Hepatocyte (in vitro differentiated cells): ENCODE results near the gene CEP164. TPM values are rescaled to one million over a fixed set of nuclear protein-coding genes. Genes with fewer than 3 reads are reported as not detected.

ENCODE experiments used
- DNase-seq: peaks from one replicate; pipeline ENCODE4 v3.0.0-alpha.2; 2016; ENCODE audit warnings: low spot score
- H2AFZ ChIP-seq: fragments of 200-600 bp; sonication (generic); 2 replicates; pipeline ENCODE4 v1.6.0; 2016; ENCODE audit warnings: antibody characterized with exemption, mild to moderate bottlenecking
- H3K27ac ChIP-seq: fragments of 200-600 bp; sonication (generic); 2 replicates; pipeline ENCODE4 v1.5.1; 2016; ENCODE audit warnings: mild to moderate bottlenecking
- H3K27me3 ChIP-seq: fragments of 200-600 bp; sonication (generic); 2 replicates; pipeline ENCODE4 v1.6.1; 2016
- H3K36me3 ChIP-seq: fragments of 200-600 bp; sonication (generic); replicated peaks from 2 replicates; pipeline ENCODE4 v1.5.1; 2016; ENCODE audit warnings: low read depth; ENCODE audit not compliant: insufficient read depth
- H3K4me1 ChIP-seq: fragments of 200-600 bp; sonication (generic); 2 replicates; pipeline ENCODE4 v1.5.1; 2016; ENCODE audit warnings: mild to moderate bottlenecking, moderate library complexity; ENCODE audit not compliant: insufficient read depth
- H3K4me2 ChIP-seq: fragments of 200-600 bp; sonication (generic); 2 replicates; pipeline ENCODE4 v1.6.0; 2016
- H3K4me3 ChIP-seq: fragments of 200-600 bp; sonication (generic); 2 replicates; pipeline ENCODE4 v1.5.1; 2016; ENCODE audit warnings: mild to moderate bottlenecking
- H3K79me2 ChIP-seq: fragments of 200-600 bp; sonication (generic); 2 replicates; pipeline ENCODE4 v1.6.0; 2017; ENCODE audit warnings: mild to moderate bottlenecking
- H3K9me2 ChIP-seq: fragments of 200-600 bp; sonication (generic); replicated peaks from 2 replicates; pipeline ENCODE4 v1.6.0; 2017; ENCODE audit warnings: mild to moderate bottlenecking; ENCODE audit not compliant: insufficient read depth
- H3K9me3 ChIP-seq: fragments of 200-600 bp; sonication (generic); 2 replicates; pipeline ENCODE4 v1.5.1; 2016; ENCODE audit warnings: low read depth, mild to moderate bottlenecking
- H4K20me1 ChIP-seq: fragments of 200-600 bp; sonication (generic); 2 replicates; pipeline ENCODE4 v1.6.0; 2016; ENCODE audit warnings: mild to moderate bottlenecking; ENCODE audit not compliant: insufficient read depth, poor library complexity, severe bottlenecking
- EZH2 ChIP-seq: fragments of 200-600 bp; sonication (generic); IDR thresholded peaks from 2 replicates; pipeline ENCODE4 v1.6.1; 2016; ENCODE audit warnings: antibody characterized with exemption, mild to moderate bottlenecking, borderline replicate concordance
- EZH2phosphoT487 ChIP-seq: fragments of 200-600 bp; sonication (generic); IDR thresholded peaks from one replicate; pipeline ENCODE4 v1.6.1; 2018; ENCODE audit warnings: antibody characterized with exemption, mild to moderate bottlenecking, low read depth, moderate library complexity; ENCODE audit not compliant: unreplicated experiment, severe bottlenecking
- WGBS: methylation state at CpG from one replicate; pipeline ENCODE4 v1.1.6; 2016; ENCODE audit warnings: low lambda C conversion rate; ENCODE audit errors: missing lambda C conversion rate; 5-methylcytosine and 5-hydroxymethylcytosine counted together
- polyA plus RNA-seq: library from polyadenylated mRNA; unstranded; fragments of >200 nt; fragmentation: Nextera tagmentation; extraction: Ambion mirVana; gene quantifications from 2 replicates; pipeline ENCODE4 v1.2.1, GENCODE V29; 2016
- total RNA-seq: library from RNA; depleted of rRNA; stranded (reverse); fragments of >200 nt; gene quantifications from 2 replicates; pipeline ENCODE4 v1.2.3, GENCODE V29; 2014
- TF ChIP-seq, protein P1 (sequence below): fragments of 200-600 bp; sonication (generic); IDR thresholded peaks from 2 replicates; pipeline ENCODE4 v1.5.1; 2016; ENCODE audit warnings: antibody characterized with exemption, mild to moderate bottlenecking; ENCODE audit not compliant: poor library complexity

Gene CEP164
- total and polyA plus RNA-seq, 2 experiments from 2014 or later: 18.3 to 19.9 TPM

DNA sequence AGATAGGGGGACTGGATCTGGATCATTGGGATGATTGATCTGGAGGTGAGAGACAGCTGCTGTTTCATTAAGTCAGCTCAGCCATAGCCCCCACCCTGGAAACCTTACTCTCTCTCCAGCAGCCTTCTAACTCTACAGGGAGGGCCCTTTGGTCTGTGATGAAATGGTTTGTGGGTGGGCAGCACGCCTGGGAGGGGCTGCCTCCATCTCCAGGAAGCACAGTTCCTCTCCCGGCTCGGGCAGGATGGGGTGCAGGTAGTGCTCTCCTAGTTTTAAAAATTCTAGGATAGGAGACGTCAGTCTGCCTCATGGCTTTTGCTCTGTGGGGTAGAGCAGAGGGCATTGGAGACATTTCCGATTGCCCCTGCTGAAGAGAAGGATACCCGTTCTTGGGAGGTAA, 89.7 kb downstream of the CEP164 start:
- WGBS: 79% methylated on average over 6 of the region's 6 CpGs
- TF ChIP-seq EZH2phosphoT487: no peak
- TF ChIP-seq, protein P1, sequence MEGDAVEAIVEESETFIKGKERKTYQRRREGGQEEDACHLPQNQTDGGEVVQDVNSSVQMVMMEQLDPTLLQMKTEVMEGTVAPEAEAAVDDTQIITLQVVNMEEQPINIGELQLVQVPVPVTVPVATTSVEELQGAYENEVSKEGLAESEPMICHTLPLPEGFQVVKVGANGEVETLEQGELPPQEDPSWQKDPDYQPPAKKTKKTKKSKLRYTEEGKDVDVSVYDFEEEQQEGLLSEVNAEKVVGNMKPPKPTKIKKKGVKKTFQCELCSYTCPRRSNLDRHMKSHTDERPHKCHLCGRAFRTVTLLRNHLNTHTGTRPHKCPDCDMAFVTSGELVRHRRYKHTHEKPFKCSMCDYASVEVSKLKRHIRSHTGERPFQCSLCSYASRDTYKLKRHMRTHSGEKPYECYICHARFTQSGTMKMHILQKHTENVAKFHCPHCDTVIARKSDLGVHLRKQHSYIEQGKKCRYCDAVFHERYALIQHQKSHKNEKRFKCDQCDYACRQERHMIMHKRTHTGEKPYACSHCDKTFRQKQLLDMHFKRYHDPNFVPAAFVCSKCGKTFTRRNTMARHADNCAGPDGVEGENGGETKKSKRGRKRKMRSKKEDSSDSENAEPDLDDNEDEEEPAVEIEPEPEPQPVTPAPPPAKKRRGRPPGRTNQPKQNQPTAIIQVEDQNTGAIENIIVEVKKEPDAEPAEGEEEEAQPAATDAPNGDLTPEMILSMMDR: no peak
- no peak for TF ChIP-seq EZH2
- Histone ChIP-seq H2AFZ (no peak overlapping the region), H3K9me2 (no peaks in the 10 kb centered on the region), H3K4me1 (peaks cover 5% of the 10 kb centered on the region), H3K36me3 (no peaks in the 10 kb centered on the region), H3K27ac (no peak overlapping the region), H3K4me2 (no peak overlapping the region), H3K79me2 (no peaks in the 10 kb centered on the region), H3K4me3 (no peak overlapping the region), H3K9me3 (no peaks in the 10 kb centered on the region), H3K27me3 (no peaks in the 10 kb centered on the region), H4K20me1 (no peaks in the 10 kb centered on the region)
- no peak for DNase-seq

DNA sequence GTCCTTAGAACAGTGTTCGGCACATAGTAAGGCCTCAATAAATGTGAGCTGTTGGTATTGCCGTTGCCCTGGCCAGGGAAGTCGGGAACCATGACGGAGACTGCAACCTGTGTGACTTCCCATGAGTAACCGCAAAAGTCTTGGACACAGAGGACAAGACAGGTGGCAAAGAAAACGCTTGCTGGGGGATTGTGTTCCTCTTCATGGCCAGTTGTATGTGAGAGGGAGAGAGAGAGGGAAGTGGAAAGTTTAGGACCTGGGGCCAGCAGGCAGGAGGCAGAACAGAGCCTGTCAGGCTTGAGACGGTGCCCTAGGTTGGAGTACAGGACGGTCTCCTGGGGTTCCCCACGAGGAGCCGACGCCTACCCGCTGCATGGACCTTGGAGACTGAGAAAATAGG, 90.2 kb downstream of the CEP164 start:
- Histone ChIP-seq H4K20me1 (no peaks in the 10 kb centered on the region), H3K27ac (no peak overlapping the region), H3K9me2 (no peaks in the 10 kb centered on the region), H3K9me3 (no peaks in the 10 kb centered on the region), H3K4me1 (peaks cover 5% of the 10 kb centered on the region), H3K4me3 (no peak overlapping the region), H3K27me3 (no peaks in the 10 kb centered on the region), H2AFZ (no peak overlapping the region), H3K4me2 (no peak overlapping the region), H3K36me3 (no peaks in the 10 kb centered on the region), H3K79me2 (no peaks in the 10 kb centered on the region)
- WGBS: 95% methylated on average over 12 of the region's 12 CpGs
- no peak for DNase-seq
- no peak for TF ChIP-seq EZH2
- TF ChIP-seq, protein P1: no peak
- no peak for TF ChIP-seq EZH2phosphoT487

DNA sequence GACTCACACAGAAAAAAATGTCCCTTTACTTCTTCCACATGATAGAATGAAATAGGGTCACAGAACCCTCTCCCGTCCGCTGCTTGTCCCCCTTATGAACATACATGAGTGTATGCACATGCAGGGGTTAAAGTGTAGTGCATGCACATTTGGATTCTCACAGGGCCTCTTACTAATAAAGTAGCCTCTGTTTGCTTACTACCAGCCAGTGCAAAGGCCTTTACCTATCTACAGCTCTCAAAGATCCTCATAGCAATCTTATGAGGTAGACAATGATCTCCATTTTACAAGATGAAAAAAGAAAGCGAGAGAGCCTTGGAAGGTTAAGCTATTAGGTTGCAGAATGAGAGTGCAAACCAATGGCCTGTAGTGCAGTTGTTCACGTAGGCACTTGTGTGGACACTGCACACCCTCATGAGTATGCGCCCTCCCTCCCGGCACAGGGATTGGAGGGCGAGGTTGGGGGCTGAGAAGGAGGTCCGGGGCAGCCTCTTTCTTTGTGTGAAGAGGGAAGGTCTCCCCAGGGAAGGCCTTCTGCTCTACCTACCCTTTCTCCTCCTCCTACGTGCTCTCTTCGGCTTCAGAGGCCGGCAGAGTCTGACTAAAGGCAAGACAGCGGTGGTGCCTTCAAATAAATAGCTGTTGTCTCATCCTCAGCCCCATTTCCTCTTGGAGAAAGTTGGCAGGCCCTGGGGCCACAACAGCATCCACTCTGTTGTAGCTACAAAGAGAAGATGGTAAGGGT, 91.3 kb downstream of the CEP164 start:
- Histone ChIP-seq H3K9me3 (no peaks in the 10 kb centered on the region), H3K27ac (peak overlapping the region; percentile 83), H3K36me3 (no peaks in the 10 kb centered on the region), H2AFZ (no peak overlapping the region), H3K27me3 (no peaks in the 10 kb centered on the region), H4K20me1 (no peaks in the 10 kb centered on the region), H3K4me3 (no peak overlapping the region), H3K9me2 (no peaks in the 10 kb centered on the region), H3K79me2 (no peaks in the 10 kb centered on the region), H3K4me1 (peaks cover 5% of the 10 kb centered on the region), H3K4me2 (no peak overlapping the region)
- DNase-seq: peak; percentile 30
- TF ChIP-seq EZH2: no peak
- TF ChIP-seq, protein P1: no peak
- TF ChIP-seq EZH2phosphoT487: no peak
- 83% methylated on average over 12 of the region's 12 CpGs for WGBS
